WTC11 (cell line): ENCODE results near the gene SHISAL1. TPM values are rescaled to one million over a fixed set of nuclear protein-coding genes. Genes with fewer than 3 reads are reported as not detected.

Experiments
- ATAC-seq: fragments of 200-7000 bp; cut with Tn5 transposase; 2 replicates; pipeline ENCODE4 v1.10.0; 2021; ENCODE audit warnings: mild to moderate bottlenecking, moderate library complexity
- CTCF ChIA-PET: fragments of 300-600 bp; sonication (Branson Sonifier 250); formaldehyde crosslinking; loops from one replicate; lab custom pipeline; 2021; ENCODE audit warnings: antibody characterized with exemption; lab: Charles Lee
- POLR2A ChIA-PET: fragments of 350-600 bp; sonication (Branson Sonifier 250); formaldehyde crosslinking; loops from one replicate; lab custom pipeline; 2021; ENCODE audit warnings: antibody characterized with exemption; lab: Charles Lee
- DNase-seq: peaks from one replicate; pipeline ENCODE4 v3.0.0; 2021; ENCODE audit warnings: low spot score
- H3K27ac Mint-ChIP-seq: 2 replicates; pipeline ENCODE4 v1.8.0; 2021; ENCODE audit warnings: mixed read lengths
- H3K27me3 Mint-ChIP-seq: 2 replicates; pipeline ENCODE4 v1.8.0; 2021; ENCODE audit warnings: low read depth, mild to moderate bottlenecking, moderate library complexity, mixed read lengths
- H3K36me3 Mint-ChIP-seq: 2 replicates; pipeline ENCODE4 v1.8.0; 2021; ENCODE audit warnings: mixed read lengths
- H3K4me1 Mint-ChIP-seq: 2 replicates; pipeline ENCODE4 v1.8.0; 2022; ENCODE audit warnings: mixed read lengths
- H3K4me3 Mint-ChIP-seq: 2 replicates; pipeline ENCODE4 v1.8.0; 2021; ENCODE audit warnings: mild to moderate bottlenecking, moderate library complexity, mixed read lengths
- H3K9me3 Mint-ChIP-seq: 2 replicates; pipeline ENCODE4 v1.8.0; 2021; ENCODE audit warnings: mixed read lengths
- CREM ChIP-seq: sonication (generic); formaldehyde crosslinking; IDR thresholded peaks from 2 replicates; pipeline ENCODE4 v1.8.1; 2022; ENCODE audit warnings: mild to moderate bottlenecking, missing genetic modification reagents, moderate library complexity
- FOXK1 ChIP-seq: sonication (generic); formaldehyde crosslinking; IDR thresholded peaks from 2 replicates; pipeline ENCODE4 v1.8.0; 2022; ENCODE audit warnings: mild to moderate bottlenecking, moderate library complexity, missing genetic modification reagents
- GABPB1 ChIP-seq: sonication (generic); formaldehyde crosslinking; IDR thresholded peaks from 2 replicates; pipeline ENCODE4 v1.8.1; 2023; ENCODE audit warnings: mild to moderate bottlenecking, missing genetic modification reagents
- GRHL2 ChIP-seq: fragments of 250-450 bp; sonication (Bioruptor Pico); IDR thresholded peaks from 2 replicates; pipeline ENCODE4 v1.8.0; 2022; ENCODE audit warnings: mild to moderate bottlenecking, moderate library complexity; ENCODE audit not compliant: insufficient replicate concordance, severe bottlenecking
- NR1H2 ChIP-seq: sonication (generic); formaldehyde crosslinking; IDR thresholded peaks from 2 replicates; pipeline ENCODE4 v1.9.0; 2021; ENCODE audit warnings: mild to moderate bottlenecking, moderate library complexity, missing genetic modification reagents
- OVOL2 ChIP-seq: fragments of 250-450 bp; sonication (Bioruptor Pico); IDR thresholded peaks from 2 replicates; pipeline ENCODE4 v1.9.0; 2021; ENCODE audit warnings: mild to moderate bottlenecking, borderline replicate concordance
- ZNF232 ChIP-seq: sonication (generic); formaldehyde crosslinking; IDR thresholded peaks from 2 replicates; pipeline ENCODE4 v1.8.0; 2022; ENCODE audit warnings: mild to moderate bottlenecking, missing genetic modification reagents
- total RNA-seq: library from RNA; stranded (reverse); gene quantifications from 3 replicates; pipeline ENCODE4 v1.2.3, GENCODE V29; 2021
- TF ChIP-seq, protein P1 (sequence below): sonication (generic); formaldehyde crosslinking; IDR thresholded peaks from 2 replicates; pipeline ENCODE4 v1.8.0; 2022; ENCODE audit warnings: mild to moderate bottlenecking, missing genetic modification reagents
- TF ChIP-seq, protein P2 (sequence below): sonication (generic); formaldehyde crosslinking; IDR thresholded peaks from 2 replicates; pipeline ENCODE4 v1.8.0; 2022; ENCODE audit warnings: missing genetic modification reagents
- TF ChIP-seq, protein P3 (sequence below): fragments of 250-450 bp; sonication (Bioruptor Pico); IDR thresholded peaks from 2 replicates; pipeline ENCODE4 v1.9.0; 2021; ENCODE audit warnings: mild to moderate bottlenecking
- TF ChIP-seq, protein P4 (sequence below): fragments of 250-450 bp; sonication (Bioruptor Pico); IDR thresholded peaks from 2 replicates; pipeline ENCODE4 v1.9.0; 2021; ENCODE audit warnings: mild to moderate bottlenecking, borderline replicate concordance
- TF ChIP-seq, protein P5 (sequence below): sonication (generic); formaldehyde crosslinking; IDR thresholded peaks from 2 replicates; pipeline ENCODE4 v1.8.0; 2023; ENCODE audit warnings: missing genetic modification reagents
- TF ChIP-seq, protein P6 (sequence below): fragments of 200-600 bp; IDR thresholded peaks from 2 replicates; pipeline ENCODE4 v1.8.0; 2022; ENCODE audit warnings: antibody characterized with exemption
- TF ChIP-seq, protein P7 (sequence below): sonication (generic); formaldehyde crosslinking; IDR thresholded peaks from 2 replicates; pipeline ENCODE4 v1.8.1; 2023; ENCODE audit warnings: mild to moderate bottlenecking, moderate library complexity, missing genetic modification reagents
- TF ChIP-seq, protein P8 (sequence below): sonication (generic); formaldehyde crosslinking; conservative IDR thresholded peaks from 2 replicates; pipeline ENCODE4 v1.8.1; 2023; ENCODE audit warnings: mild to moderate bottlenecking, low read depth, missing genetic modification reagents, moderate library complexity

Gene SHISAL1
- total RNA-seq, 1 experiment from 2014 or later: 2.7 TPM

DNA sequence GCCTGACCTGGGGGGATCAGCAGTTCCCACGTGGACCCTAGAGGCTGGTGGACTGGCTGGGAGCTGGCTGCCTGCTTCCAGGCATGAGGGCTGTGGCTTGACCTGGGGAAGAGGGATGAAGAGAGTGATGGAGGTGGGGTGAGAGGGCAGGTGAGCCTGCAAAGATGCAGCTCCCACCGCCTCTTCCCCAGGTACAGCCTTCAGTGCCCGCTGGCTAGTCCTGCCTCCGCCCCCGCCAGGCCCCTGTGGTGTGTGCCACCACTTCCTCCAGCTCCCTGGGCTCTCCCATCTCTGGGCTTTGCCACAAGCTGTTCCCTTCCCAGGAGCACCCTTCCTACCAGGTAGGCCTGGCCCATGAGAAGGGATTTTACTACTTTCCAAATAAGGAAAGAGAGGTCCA, 112.9 kb downstream of the SHISAL1 start:
- TF ChIP-seq, protein P1, sequence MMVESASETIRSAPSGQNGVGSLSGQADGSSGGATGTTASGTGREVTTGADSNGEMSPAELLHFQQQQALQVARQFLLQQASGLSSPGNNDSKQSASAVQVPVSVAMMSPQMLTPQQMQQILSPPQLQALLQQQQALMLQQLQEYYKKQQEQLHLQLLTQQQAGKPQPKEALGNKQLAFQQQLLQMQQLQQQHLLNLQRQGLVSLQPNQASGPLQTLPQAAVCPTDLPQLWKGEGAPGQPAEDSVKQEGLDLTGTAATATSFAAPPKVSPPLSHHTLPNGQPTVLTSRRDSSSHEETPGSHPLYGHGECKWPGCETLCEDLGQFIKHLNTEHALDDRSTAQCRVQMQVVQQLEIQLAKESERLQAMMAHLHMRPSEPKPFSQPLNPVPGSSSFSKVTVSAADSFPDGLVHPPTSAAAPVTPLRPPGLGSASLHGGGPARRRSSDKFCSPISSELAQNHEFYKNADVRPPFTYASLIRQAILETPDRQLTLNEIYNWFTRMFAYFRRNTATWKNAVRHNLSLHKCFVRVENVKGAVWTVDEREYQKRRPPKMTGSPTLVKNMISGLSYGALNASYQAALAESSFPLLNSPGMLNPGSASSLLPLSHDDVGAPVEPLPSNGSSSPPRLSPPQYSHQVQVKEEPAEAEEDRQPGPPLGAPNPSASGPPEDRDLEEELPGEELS: no peak
- TF ChIP-seq OVOL2 (CRISPR knock-in tag) (no peak), GRHL2 (CRISPR knock-in tag) (no peak), FOXK1 (CRISPR knock-in tag) (no peak), ZNF232 (CRISPR knock-in tag) (no peak), CREM (CRISPR knock-in tag) (no peak), GABPB1 (CRISPR knock-in tag) (no peak)
- TF ChIP-seq, protein P2, sequence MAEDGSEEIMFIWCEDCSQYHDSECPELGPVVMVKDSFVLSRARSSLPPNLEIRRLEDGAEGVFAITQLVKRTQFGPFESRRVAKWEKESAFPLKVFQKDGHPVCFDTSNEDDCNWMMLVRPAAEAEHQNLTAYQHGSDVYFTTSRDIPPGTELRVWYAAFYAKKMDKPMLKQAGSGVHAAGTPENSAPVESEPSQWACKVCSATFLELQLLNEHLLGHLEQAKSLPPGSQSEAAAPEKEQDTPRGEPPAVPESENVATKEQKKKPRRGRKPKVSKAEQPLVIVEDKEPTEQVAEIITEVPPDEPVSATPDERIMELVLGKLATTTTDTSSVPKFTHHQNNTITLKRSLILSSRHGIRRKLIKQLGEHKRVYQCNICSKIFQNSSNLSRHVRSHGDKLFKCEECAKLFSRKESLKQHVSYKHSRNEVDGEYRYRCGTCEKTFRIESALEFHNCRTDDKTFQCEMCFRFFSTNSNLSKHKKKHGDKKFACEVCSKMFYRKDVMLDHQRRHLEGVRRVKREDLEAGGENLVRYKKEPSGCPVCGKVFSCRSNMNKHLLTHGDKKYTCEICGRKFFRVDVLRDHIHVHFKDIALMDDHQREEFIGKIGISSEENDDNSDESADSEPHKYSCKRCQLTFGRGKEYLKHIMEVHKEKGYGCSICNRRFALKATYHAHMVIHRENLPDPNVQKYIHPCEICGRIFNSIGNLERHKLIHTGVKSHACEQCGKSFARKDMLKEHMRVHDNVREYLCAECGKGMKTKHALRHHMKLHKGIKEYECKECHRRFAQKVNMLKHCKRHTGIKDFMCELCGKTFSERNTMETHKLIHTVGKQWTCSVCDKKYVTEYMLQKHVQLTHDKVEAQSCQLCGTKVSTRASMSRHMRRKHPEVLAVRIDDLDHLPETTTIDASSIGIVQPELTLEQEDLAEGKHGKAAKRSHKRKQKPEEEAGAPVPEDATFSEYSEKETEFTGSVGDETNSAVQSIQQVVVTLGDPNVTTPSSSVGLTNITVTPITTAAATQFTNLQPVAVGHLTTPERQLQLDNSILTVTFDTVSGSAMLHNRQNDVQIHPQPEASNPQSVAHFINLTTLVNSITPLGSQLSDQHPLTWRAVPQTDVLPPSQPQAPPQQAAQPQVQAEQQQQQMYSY (CRISPR knock-in tag): no peak
- TF ChIP-seq, protein P3, sequence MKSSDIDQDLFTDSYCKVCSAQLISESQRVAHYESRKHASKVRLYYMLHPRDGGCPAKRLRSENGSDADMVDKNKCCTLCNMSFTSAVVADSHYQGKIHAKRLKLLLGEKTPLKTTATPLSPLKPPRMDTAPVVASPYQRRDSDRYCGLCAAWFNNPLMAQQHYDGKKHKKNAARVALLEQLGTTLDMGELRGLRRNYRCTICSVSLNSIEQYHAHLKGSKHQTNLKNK: no peak
- TF ChIP-seq, protein P4, sequence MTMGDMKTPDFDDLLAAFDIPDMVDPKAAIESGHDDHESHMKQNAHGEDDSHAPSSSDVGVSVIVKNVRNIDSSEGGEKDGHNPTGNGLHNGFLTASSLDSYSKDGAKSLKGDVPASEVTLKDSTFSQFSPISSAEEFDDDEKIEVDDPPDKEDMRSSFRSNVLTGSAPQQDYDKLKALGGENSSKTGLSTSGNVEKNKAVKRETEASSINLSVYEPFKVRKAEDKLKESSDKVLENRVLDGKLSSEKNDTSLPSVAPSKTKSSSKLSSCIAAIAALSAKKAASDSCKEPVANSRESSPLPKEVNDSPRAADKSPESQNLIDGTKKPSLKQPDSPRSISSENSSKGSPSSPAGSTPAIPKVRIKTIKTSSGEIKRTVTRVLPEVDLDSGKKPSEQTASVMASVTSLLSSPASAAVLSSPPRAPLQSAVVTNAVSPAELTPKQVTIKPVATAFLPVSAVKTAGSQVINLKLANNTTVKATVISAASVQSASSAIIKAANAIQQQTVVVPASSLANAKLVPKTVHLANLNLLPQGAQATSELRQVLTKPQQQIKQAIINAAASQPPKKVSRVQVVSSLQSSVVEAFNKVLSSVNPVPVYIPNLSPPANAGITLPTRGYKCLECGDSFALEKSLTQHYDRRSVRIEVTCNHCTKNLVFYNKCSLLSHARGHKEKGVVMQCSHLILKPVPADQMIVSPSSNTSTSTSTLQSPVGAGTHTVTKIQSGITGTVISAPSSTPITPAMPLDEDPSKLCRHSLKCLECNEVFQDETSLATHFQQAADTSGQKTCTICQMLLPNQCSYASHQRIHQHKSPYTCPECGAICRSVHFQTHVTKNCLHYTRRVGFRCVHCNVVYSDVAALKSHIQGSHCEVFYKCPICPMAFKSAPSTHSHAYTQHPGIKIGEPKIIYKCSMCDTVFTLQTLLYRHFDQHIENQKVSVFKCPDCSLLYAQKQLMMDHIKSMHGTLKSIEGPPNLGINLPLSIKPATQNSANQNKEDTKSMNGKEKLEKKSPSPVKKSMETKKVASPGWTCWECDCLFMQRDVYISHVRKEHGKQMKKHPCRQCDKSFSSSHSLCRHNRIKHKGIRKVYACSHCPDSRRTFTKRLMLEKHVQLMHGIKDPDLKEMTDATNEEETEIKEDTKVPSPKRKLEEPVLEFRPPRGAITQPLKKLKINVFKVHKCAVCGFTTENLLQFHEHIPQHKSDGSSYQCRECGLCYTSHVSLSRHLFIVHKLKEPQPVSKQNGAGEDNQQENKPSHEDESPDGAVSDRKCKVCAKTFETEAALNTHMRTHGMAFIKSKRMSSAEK: no peak
- TF ChIP-seq, protein P5, sequence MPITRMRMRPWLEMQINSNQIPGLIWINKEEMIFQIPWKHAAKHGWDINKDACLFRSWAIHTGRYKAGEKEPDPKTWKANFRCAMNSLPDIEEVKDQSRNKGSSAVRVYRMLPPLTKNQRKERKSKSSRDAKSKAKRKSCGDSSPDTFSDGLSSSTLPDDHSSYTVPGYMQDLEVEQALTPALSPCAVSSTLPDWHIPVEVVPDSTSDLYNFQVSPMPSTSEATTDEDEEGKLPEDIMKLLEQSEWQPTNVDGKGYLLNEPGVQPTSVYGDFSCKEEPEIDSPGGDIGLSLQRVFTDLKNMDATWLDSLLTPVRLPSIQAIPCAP: no peak
- Mint-ChIP-seq H3K4me3 (no peak overlapping the region), H3K36me3 (no peaks in the 10 kb centered on the region), H3K27me3 (no peaks in the 10 kb centered on the region; the same call in 1 of the 2 replicates), H3K4me1 (peaks cover 5% of the 10 kb centered on the region; the same call in 1 of the 2 replicates), H3K9me3 (no peaks in the 10 kb centered on the region), H3K27ac (no peak overlapping the region)
- POLR2A ChIA-PET: no interaction called here
- DNase-seq (no peak), ATAC-seq (no peak)
- CTCF ChIA-PET: no interaction called here

DNA sequence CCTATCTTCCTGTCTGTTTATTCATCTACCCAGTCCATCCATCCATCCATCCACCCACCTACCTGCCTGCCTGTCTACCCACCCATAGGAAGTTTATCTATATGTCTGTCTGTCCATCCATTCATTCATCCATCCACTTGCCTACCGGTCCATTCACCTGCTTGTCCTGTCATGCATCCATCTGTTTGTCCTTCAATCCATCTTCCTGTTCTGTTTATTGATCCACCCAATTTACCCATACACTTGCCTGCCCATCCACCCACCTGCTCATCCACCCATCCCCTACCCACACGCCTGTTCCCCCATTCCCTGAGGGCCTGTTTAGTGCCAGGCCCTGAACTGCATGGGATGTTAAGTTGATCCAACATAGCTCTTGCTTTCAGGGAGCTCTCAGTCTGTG, 113.6 kb downstream of the SHISAL1 start:
- ChIA-PET POLR2A (no interaction called here), CTCF (no interaction called here)
- no peak for ATAC-seq
- H3K4me3 Mint-ChIP-seq: no peak overlapping the region
- no peaks in the 10 kb centered on the region for H3K36me3 Mint-ChIP-seq
- DNase-seq: no peak
- peaks cover 5% of the 10 kb centered on the region; the same call in 1 of the 2 replicates for H3K4me1 Mint-ChIP-seq
- H3K27me3 Mint-ChIP-seq: no peaks in the 10 kb centered on the region; the same call in 1 of the 2 replicates
- no peak overlapping the region for H3K27ac Mint-ChIP-seq
- peaks cover 5% of the 10 kb centered on the region for H3K9me3 Mint-ChIP-seq
- TF ChIP-seq, protein P6, sequence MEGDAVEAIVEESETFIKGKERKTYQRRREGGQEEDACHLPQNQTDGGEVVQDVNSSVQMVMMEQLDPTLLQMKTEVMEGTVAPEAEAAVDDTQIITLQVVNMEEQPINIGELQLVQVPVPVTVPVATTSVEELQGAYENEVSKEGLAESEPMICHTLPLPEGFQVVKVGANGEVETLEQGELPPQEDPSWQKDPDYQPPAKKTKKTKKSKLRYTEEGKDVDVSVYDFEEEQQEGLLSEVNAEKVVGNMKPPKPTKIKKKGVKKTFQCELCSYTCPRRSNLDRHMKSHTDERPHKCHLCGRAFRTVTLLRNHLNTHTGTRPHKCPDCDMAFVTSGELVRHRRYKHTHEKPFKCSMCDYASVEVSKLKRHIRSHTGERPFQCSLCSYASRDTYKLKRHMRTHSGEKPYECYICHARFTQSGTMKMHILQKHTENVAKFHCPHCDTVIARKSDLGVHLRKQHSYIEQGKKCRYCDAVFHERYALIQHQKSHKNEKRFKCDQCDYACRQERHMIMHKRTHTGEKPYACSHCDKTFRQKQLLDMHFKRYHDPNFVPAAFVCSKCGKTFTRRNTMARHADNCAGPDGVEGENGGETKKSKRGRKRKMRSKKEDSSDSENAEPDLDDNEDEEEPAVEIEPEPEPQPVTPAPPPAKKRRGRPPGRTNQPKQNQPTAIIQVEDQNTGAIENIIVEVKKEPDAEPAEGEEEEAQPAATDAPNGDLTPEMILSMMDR: no peak
- TF ChIP-seq NR1H2 (CRISPR knock-in tag): no peak
- TF ChIP-seq, protein P7, sequence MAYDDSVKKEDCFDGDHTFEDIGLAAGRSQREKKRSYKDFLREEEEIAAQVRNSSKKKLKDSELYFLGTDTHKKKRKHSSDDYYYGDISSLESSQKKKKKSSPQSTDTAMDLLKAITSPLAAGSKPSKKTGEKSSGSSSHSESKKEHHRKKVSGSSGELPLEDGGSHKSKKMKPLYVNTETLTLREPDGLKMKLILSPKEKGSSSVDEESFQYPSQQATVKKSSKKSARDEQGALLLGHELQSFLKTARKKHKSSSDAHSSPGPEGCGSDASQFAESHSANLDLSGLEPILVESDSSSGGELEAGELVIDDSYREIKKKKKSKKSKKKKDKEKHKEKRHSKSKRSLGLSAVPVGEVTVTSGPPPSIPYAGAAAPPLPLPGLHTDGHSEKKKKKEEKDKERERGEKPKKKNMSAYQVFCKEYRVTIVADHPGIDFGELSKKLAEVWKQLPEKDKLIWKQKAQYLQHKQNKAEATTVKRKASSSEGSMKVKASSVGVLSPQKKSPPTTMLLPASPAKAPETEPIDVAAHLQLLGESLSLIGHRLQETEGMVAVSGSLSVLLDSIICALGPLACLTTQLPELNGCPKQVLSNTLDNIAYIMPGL (CRISPR knock-in tag): no peak
- TF ChIP-seq, protein P3: no peak
- TF ChIP-seq, protein P8, sequence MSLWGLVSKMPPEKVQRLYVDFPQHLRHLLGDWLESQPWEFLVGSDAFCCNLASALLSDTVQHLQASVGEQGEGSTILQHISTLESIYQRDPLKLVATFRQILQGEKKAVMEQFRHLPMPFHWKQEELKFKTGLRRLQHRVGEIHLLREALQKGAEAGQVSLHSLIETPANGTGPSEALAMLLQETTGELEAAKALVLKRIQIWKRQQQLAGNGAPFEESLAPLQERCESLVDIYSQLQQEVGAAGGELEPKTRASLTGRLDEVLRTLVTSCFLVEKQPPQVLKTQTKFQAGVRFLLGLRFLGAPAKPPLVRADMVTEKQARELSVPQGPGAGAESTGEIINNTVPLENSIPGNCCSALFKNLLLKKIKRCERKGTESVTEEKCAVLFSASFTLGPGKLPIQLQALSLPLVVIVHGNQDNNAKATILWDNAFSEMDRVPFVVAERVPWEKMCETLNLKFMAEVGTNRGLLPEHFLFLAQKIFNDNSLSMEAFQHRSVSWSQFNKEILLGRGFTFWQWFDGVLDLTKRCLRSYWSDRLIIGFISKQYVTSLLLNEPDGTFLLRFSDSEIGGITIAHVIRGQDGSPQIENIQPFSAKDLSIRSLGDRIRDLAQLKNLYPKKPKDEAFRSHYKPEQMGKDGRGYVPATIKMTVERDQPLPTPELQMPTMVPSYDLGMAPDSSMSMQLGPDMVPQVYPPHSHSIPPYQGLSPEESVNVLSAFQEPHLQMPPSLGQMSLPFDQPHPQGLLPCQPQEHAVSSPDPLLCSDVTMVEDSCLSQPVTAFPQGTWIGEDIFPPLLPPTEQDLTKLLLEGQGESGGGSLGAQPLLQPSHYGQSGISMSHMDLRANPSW (CRISPR knock-in tag): no peak
